ENCODE data around the gene TXNIP. TPM values are rescaled to one million over a fixed set of nuclear protein-coding genes. Genes with fewer than 3 reads are reported as not detected.

Gene TXNIP
- polyA plus RNA-seq, 1 of the 3 experiments (the other 2 are of a cell fraction) = 44.6 TPM

DNA sequence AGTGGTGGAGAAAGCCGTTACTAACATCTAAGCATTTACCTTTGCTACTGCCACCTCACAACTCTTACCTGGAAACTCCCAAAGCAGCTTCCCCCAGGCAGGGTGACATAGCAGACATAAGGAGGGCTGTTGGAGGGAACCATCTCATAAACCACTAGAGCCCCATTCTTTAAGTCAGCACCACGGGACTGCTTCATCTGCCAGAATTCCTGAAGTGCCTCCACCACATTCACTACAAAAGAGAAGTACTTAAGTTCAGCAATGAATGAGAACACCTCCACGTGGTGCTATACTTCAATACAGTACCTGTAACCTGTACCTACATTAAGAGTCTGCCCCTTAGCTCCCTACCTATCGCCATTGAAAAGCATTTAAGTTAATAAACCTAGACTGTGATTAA, 48.8 kb downstream of the TXNIP start:
- peaks cover 21 to 29% of the 10 kb centered on the region in 2 experiments for H3K36me3 ChIP-seq (replicated peaks in 1 of 2; ENCODE audit: control insufficient read depth in 1 of 2, insufficient read depth in 2 of 2, low read length in 1 of 2)

DNA sequence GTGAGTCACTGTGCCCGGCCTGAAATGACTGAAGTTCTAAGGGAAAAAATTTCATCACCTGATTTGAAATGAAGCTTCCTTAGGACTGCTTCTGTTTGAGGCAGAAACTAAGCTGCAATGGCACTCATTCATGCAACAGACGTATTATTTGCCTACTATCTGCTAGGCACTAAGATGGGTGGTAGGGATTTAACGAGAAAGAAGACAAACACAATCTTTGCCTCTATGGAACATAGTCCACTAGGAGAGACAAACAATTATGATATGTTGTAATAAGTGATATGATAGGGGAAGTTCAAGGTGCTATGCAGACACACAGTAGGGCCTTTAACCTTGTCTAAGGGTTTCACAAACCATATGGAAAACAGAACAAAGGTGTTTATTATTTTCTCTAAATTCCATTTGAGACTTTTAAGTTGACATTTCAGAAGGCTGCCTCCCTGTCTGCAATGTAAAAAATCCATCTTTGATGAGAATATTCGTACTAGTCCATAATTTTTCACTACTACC, 49.8 kb downstream of the TXNIP start:
- no peak overlapping the region for H3K9ac ChIP-seq
- ChIA-PET POLR2A (no interaction called here), CTCF (interaction anchor here (1.3 kb wide), 1 partner anchor 61 kb away, joined by 3 read pairs; no protein-coding TSS in a partner anchor)
- H3K4me1 ChIP-seq (ENCODE audit: control insufficient read depth in 1 of 2, insufficient read depth in 2 of 2, low read depth in 1 of 2, low read length in 1 of 2) = no peaks in the 10 kb centered on the region
- no peak for DNase-seq
- peaks cover 20 to 30% of the 10 kb centered on the region in 2 experiments for H3K36me3 ChIP-seq (replicated peaks in 1 of 2; ENCODE audit: control insufficient read depth in 1 of 2, insufficient read depth in 2 of 2, low read length in 1 of 2)
- no peaks in the 10 kb centered on the region for H3K9me2 ChIP-seq
- no peaks in the 10 kb centered on the region for H4K20me1 ChIP-seq (ENCODE audit: insufficient read depth)
- H3F3A ChIP-seq (replicated peaks; ENCODE audit: insufficient read depth) = no peaks in the 10 kb centered on the region
- no peak overlapping the region for H3K27ac ChIP-seq (ENCODE audit: low read depth in 2 of 2, low read length in 1 of 2)
- no peak overlapping the region for H3K4me3 ChIP-seq (ENCODE audit: low read depth in 2 of 2, low read length in 1 of 2)
- H3K27me3 ChIP-seq (ENCODE audit: insufficient read depth) = no peaks in the 10 kb centered on the region
- peaks cover 72% of the 10 kb centered on the region for H3K79me2 ChIP-seq (ENCODE audit: insufficient read depth)
- no peak overlapping the region for H2AFZ ChIP-seq (ENCODE audit: low read depth)
- no peaks in the 10 kb centered on the region for H3K9me3 ChIP-seq
- no peak overlapping the region for H3K4me2 ChIP-seq
- 90% methylated on average over 4 of the region's 4 CpGs for WGBS (ENCODE audit: low lambda C conversion rate)
- TF ChIP-seq GABPA (IDR thresholded peaks at IDR 0.05; ENCODE audit: low read depth) (no peak), RAD21 (IDR thresholded peaks at IDR 0.05; ENCODE audit: low read length) (no peak), CHD2 (IDR thresholded peaks at IDR 0.05; ENCODE audit: low read length, partially characterized antibody) (no peak), FOXJ3 (CRISPR knock-in tag; IDR thresholded peaks at IDR 0.05) (no peak), FOXM1 (IDR thresholded peaks at IDR 0.05; ENCODE audit: low read depth) (no peak), POLR2AphosphoS5 (IDR thresholded peaks at IDR 0.05; ENCODE audit: low read depth, low read length) (no peak), EP300 (IDR thresholded peaks at IDR 0.05; ENCODE audit: borderline replicate concordance in 1 of 2, low read depth in 1 of 2, low read length in 1 of 2) (no peak), NFIC (IDR thresholded peaks at IDR 0.05; ENCODE audit: borderline replicate concordance) (no peak), SMC3 (IDR thresholded peaks at IDR 0.05; ENCODE audit: low read depth, low read length) (no peak)
- TF ChIP-seq, protein P1, sequence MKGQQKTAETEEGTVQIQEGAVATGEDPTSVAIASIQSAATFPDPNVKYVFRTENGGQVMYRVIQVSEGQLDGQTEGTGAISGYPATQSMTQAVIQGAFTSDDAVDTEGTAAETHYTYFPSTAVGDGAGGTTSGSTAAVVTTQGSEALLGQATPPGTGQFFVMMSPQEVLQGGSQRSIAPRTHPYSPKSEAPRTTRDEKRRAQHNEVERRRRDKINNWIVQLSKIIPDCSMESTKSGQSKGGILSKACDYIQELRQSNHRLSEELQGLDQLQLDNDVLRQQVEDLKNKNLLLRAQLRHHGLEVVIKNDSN (IDR thresholded peaks at IDR 0.05; ENCODE audit: borderline replicate concordance, low read depth) = no peak
- TF ChIP-seq, protein P2, sequence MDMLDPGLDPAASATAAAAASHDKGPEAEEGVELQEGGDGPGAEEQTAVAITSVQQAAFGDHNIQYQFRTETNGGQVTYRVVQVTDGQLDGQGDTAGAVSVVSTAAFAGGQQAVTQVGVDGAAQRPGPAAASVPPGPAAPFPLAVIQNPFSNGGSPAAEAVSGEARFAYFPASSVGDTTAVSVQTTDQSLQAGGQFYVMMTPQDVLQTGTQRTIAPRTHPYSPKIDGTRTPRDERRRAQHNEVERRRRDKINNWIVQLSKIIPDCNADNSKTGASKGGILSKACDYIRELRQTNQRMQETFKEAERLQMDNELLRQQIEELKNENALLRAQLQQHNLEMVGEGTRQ (IDR thresholded peaks at IDR 0.05; ENCODE audit: borderline replicate concordance, low read depth, low read length) = no peak
- TF ChIP-seq, protein P3, sequence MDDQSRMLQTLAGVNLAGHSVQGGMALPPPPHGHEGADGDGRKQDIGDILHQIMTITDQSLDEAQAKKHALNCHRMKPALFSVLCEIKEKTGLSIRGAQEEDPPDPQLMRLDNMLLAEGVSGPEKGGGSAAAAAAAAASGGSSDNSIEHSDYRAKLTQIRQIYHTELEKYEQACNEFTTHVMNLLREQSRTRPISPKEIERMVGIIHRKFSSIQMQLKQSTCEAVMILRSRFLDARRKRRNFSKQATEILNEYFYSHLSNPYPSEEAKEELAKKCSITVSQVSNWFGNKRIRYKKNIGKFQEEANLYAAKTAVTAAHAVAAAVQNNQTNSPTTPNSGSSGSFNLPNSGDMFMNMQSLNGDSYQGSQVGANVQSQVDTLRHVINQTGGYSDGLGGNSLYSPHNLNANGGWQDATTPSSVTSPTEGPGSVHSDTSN (IDR thresholded peaks at IDR 0.05) = no peak

More for the DNA sequence above, 48.8 kb downstream of the TXNIP start:
- H3K9me2 ChIP-seq = no peaks in the 10 kb centered on the region
- H3K9me3 ChIP-seq = no peaks in the 10 kb centered on the region
- no peak overlapping the region for H2AFZ ChIP-seq (ENCODE audit: low read depth)
- no peak for DNase-seq
- TF ChIP-seq GABPA (IDR thresholded peaks at IDR 0.05; ENCODE audit: low read depth) (no peak), JUND (IDR thresholded peaks at IDR 0.05) (no peak), NRF1 (IDR thresholded peaks at IDR 0.05; ENCODE audit: low read depth, low read length) (no peak), FOSL2 (IDR thresholded peaks at IDR 0.05; ENCODE audit: borderline replicate concordance, low read depth) (no peak), TEAD4 (IDR thresholded peaks at IDR 0.05; ENCODE audit: borderline replicate concordance, insufficient read depth) (no peak), TCF12 (IDR thresholded peaks at IDR 0.05) (no peak), FOXJ3 (CRISPR knock-in tag; IDR thresholded peaks at IDR 0.05) (no peak), EP300 (IDR thresholded peaks at IDR 0.05; ENCODE audit: borderline replicate concordance in 1 of 2, low read depth in 1 of 2, low read length in 1 of 2) (no peak), EZH2phosphoT487 (IDR thresholded peaks at IDR 0.05; ENCODE audit: borderline replicate concordance, low read depth) (no peak), SMC3 (IDR thresholded peaks at IDR 0.05; ENCODE audit: low read depth, low read length) (no peak), SIN3A (IDR thresholded peaks at IDR 0.05; ENCODE audit: borderline replicate concordance, low read depth, low read length) (no peak)
- TF ChIP-seq, protein P4, sequence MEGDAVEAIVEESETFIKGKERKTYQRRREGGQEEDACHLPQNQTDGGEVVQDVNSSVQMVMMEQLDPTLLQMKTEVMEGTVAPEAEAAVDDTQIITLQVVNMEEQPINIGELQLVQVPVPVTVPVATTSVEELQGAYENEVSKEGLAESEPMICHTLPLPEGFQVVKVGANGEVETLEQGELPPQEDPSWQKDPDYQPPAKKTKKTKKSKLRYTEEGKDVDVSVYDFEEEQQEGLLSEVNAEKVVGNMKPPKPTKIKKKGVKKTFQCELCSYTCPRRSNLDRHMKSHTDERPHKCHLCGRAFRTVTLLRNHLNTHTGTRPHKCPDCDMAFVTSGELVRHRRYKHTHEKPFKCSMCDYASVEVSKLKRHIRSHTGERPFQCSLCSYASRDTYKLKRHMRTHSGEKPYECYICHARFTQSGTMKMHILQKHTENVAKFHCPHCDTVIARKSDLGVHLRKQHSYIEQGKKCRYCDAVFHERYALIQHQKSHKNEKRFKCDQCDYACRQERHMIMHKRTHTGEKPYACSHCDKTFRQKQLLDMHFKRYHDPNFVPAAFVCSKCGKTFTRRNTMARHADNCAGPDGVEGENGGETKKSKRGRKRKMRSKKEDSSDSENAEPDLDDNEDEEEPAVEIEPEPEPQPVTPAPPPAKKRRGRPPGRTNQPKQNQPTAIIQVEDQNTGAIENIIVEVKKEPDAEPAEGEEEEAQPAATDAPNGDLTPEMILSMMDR (IDR thresholded peaks at IDR 0.05) = no peak
- TF ChIP-seq, protein P2 (IDR thresholded peaks at IDR 0.05; ENCODE audit: borderline replicate concordance, low read depth, low read length) = no peak
- TF ChIP-seq, protein P3 (IDR thresholded peaks at IDR 0.05) = no peak
- H3K4me3 ChIP-seq (ENCODE audit: low read depth in 2 of 2, low read length in 1 of 2) = no peak overlapping the region
- H4K20me1 ChIP-seq (ENCODE audit: insufficient read depth) = no peaks in the 10 kb centered on the region
- no peak overlapping the region for H3K4me2 ChIP-seq
- H3K27me3 ChIP-seq (ENCODE audit: insufficient read depth) = no peaks in the 10 kb centered on the region
- H3K9ac ChIP-seq = no peak overlapping the region
- peaks cover 83% of the 10 kb centered on the region for H3K79me2 ChIP-seq (ENCODE audit: insufficient read depth)
- 75% methylated on average over 4 of the region's 4 CpGs for WGBS (ENCODE audit: low lambda C conversion rate)
- no peak overlapping the region for H3K27ac ChIP-seq (ENCODE audit: low read depth in 2 of 2, low read length in 1 of 2)
- no peaks in the 10 kb centered on the region for H3K4me1 ChIP-seq (ENCODE audit: control insufficient read depth in 1 of 2, insufficient read depth in 2 of 2, low read depth in 1 of 2, low read length in 1 of 2)
- POLR2A ChIA-PET = no interaction called here
- CTCF ChIA-PET = no interaction called here
- H3F3A ChIP-seq (replicated peaks; ENCODE audit: insufficient read depth) = no peaks in the 10 kb centered on the region
